Trophoblast cell (in vitro differentiated cells and primary cell): ENCODE data around the gene MBNL2.

Source experiments
- DNase-seq, 2 donors: peaks; one replicate each; pipeline ENCODE4 v3.0.0-alpha.2; 2016
- H2AFZ ChIP-seq: 2 replicates; pipeline ENCODE4 v1.6.1; 2013; ENCODE audit warnings: low read length, moderate library complexity, mild to moderate bottlenecking; ENCODE audit not compliant: insufficient read depth, poor library complexity
- H2AK5ac ChIP-seq: 2 replicates; pipeline ENCODE4 v1.6.1; 2013; ENCODE audit warnings: mild to moderate bottlenecking, low read length
- H2BK120ac ChIP-seq: 2 replicates; pipeline ENCODE4 v1.6.1; 2013; ENCODE audit warnings: low read length, mild to moderate bottlenecking, moderate library complexity; ENCODE audit not compliant: insufficient read depth, poor library complexity
- H2BK12ac ChIP-seq: 2 replicates; pipeline ENCODE4 v1.6.1; 2013; ENCODE audit warnings: mild to moderate bottlenecking, low read length, moderate library complexity
- H2BK5ac ChIP-seq: 2 replicates; pipeline ENCODE4 v1.6.1; 2013; ENCODE audit warnings: low read length, low read depth, moderate library complexity, mild to moderate bottlenecking; ENCODE audit not compliant: poor library complexity
- H3K14ac ChIP-seq: 2 replicates; pipeline ENCODE4 v1.6.1; 2013; ENCODE audit warnings: mild to moderate bottlenecking, low read length
- H3K18ac ChIP-seq: 2 replicates; pipeline ENCODE4 v1.6.1; 2013; ENCODE audit warnings: mild to moderate bottlenecking, low read length
- H3K23ac ChIP-seq: 2 replicates; pipeline ENCODE4 v1.6.1; 2013; ENCODE audit warnings: low read length
- H3K27ac ChIP-seq: 2 replicates; pipeline ENCODE4 v1.5.1; 2013; ENCODE audit warnings: low read depth, mild to moderate bottlenecking, inconsistent platforms, low read length, moderate library complexity
- H3K27me3 ChIP-seq: 2 replicates; pipeline ENCODE4 v1.6.1; 2013; ENCODE audit warnings: inconsistent platforms, mild to moderate bottlenecking, low read length, moderate library complexity; ENCODE audit not compliant: insufficient read depth
- H3K36me3 ChIP-seq, 2 experiments: 1 replicate in 1 of 2; 2 replicates in 1 of 2; pipeline ENCODE4 v1.6.1; 2013; ENCODE audit warnings: low read length in 2 of 2, mild to moderate bottlenecking in 2 of 2, moderate library complexity in 1 of 2; ENCODE audit not compliant: insufficient read depth in 2 of 2, control insufficient read depth in 1 of 2
- H3K4ac ChIP-seq: 2 replicates; pipeline ENCODE4 v1.6.1; 2013; ENCODE audit warnings: low read depth, mild to moderate bottlenecking, low read length, moderate library complexity
- H3K4me1 ChIP-seq, 2 experiments: 1 replicate in 1 of 2; 2 replicates in 1 of 2; pipeline ENCODE4 v1.6.1; 2013; ENCODE audit warnings: low read length in 2 of 2, mild to moderate bottlenecking in 2 of 2, moderate library complexity in 1 of 2; ENCODE audit not compliant: insufficient read depth in 2 of 2, control insufficient read depth in 1 of 2
- H3K4me2 ChIP-seq: 2 replicates; pipeline ENCODE4 v1.6.1; 2013; ENCODE audit warnings: inconsistent platforms, mild to moderate bottlenecking, low read length, moderate library complexity
- H3K4me3 ChIP-seq: 2 replicates; pipeline ENCODE4 v1.5.1; 2013; ENCODE audit warnings: mild to moderate bottlenecking, low read depth, low read length, inconsistent platforms
- H3K79me1 ChIP-seq: one replicate; pipeline ENCODE4 v1.6.1; 2013; ENCODE audit warnings: low read length
- H3K79me2 ChIP-seq: 2 replicates; pipeline ENCODE4 v1.6.1; 2013; ENCODE audit warnings: low read length, mild to moderate bottlenecking; ENCODE audit not compliant: control insufficient read depth, insufficient read depth, poor library complexity
- H3K9ac ChIP-seq: 2 replicates; pipeline ENCODE4 v1.6.1; 2013; ENCODE audit warnings: mild to moderate bottlenecking, low read length
- H3K9me3 ChIP-seq: 2 replicates; pipeline ENCODE4 v1.6.1; 2013; ENCODE audit warnings: low read depth, mild to moderate bottlenecking, control low read depth, inconsistent platforms, low read length; ENCODE audit not compliant: insufficient read depth
- H4K12ac ChIP-seq: 2 replicates; pipeline ENCODE4 v1.6.1; 2013; ENCODE audit warnings: low read depth, mild to moderate bottlenecking, low read length, moderate library complexity
- H4K8ac ChIP-seq: 2 replicates; pipeline ENCODE4 v1.6.1; 2013; ENCODE audit warnings: low read depth, mild to moderate bottlenecking, low read length, moderate library complexity
- H4K91ac ChIP-seq: one replicate; pipeline ENCODE4 v1.6.1; 2013; ENCODE audit warnings: low read depth, mild to moderate bottlenecking, low read length, moderate library complexity
- WGBS: extraction: QIAGEN DNeasy Blood & Tissue Kit; methylation state at CpG from one replicate; pipeline ENCODE4 v1.1.7; 2013; ENCODE audit warnings: missing lambda C conversion rate; ENCODE audit not compliant: insufficient read length, insufficient coverage; ENCODE audit errors: extremely low coverage; 5-methylcytosine and 5-hydroxymethylcytosine counted together

The MBNL2 gene

GRCh38 chr13:97384371-97384770, 162.2 kb downstream of the MBNL2 start:
- Histone ChIP-seq H3K27ac (no peak overlapping the region), H3K79me1 (no peaks in the 10 kb centered on the region), H3K79me2 (no peaks in the 10 kb centered on the region), H3K36me3 (peaks cover 13 to 38% of the 10 kb centered on the region in 2 experiments), H2BK5ac (no peak overlapping the region), H3K18ac (no peak overlapping the region), H2AK5ac (no peak overlapping the region), H2BK120ac (no peak overlapping the region), H4K12ac (no peak overlapping the region), H3K4me3 (no peak overlapping the region), H3K4ac (no peak overlapping the region), H2BK12ac (no peak overlapping the region), H3K9me3 (no peaks in the 10 kb centered on the region), H3K4me1 (peaks cover 3 to 5% of the 10 kb centered on the region in 2 experiments), H3K9ac (no peak overlapping the region), H4K91ac (no peak overlapping the region), H3K27me3 (no peaks in the 10 kb centered on the region), H4K8ac (no peak overlapping the region), H2AFZ (no peak overlapping the region), H3K23ac (no peak overlapping the region), H3K4me2 (no peak overlapping the region), H3K14ac (no peak overlapping the region)
- no CpG with 5 or more reads among the region's 2 CpGs for WGBS
- DNase-seq = no peak

GRCh38 chr13:97385146-97385545, 163.0 kb downstream of the MBNL2 start:
- Histone ChIP-seq H3K36me3 (peaks cover 13 to 37% of the 10 kb centered on the region in 2 experiments), H3K9me3 (no peaks in the 10 kb centered on the region), H4K12ac (no peak overlapping the region), H3K4me1 (peaks cover 3 to 6% of the 10 kb centered on the region in 2 experiments), H3K4ac (no peak overlapping the region), H3K79me1 (no peaks in the 10 kb centered on the region), H3K79me2 (no peaks in the 10 kb centered on the region), H3K4me2 (no peak overlapping the region), H2AK5ac (no peak overlapping the region), H2AFZ (no peak overlapping the region), H3K27ac (no peak overlapping the region), H3K23ac (no peak overlapping the region), H3K27me3 (no peaks in the 10 kb centered on the region), H4K8ac (no peak overlapping the region), H3K4me3 (no peak overlapping the region), H2BK5ac (no peak overlapping the region), H4K91ac (no peak overlapping the region), H3K14ac (no peak overlapping the region), H2BK12ac (no peak overlapping the region), H3K9ac (no peak overlapping the region), H3K18ac (no peak overlapping the region), H2BK120ac (no peak overlapping the region)
- DNase-seq = peak; percentile 34 to 74

GRCh38 chr13:97385854-97386253, 163.7 kb downstream of the MBNL2 start:
- Histone ChIP-seq H2AFZ (no peak overlapping the region), H3K9me3 (no peaks in the 10 kb centered on the region), H3K27ac (no peak overlapping the region), H2BK5ac (no peak overlapping the region), H3K27me3 (no peaks in the 10 kb centered on the region), H3K4me2 (no peak overlapping the region), H4K12ac (no peak overlapping the region), H2BK12ac (no peak overlapping the region), H3K4me3 (no peak overlapping the region), H3K36me3 (peaks cover 13 to 32% of the 10 kb centered on the region in 2 experiments), H3K18ac (no peak overlapping the region), H3K79me2 (no peaks in the 10 kb centered on the region), H4K8ac (no peak overlapping the region), H3K23ac (no peak overlapping the region), H3K4ac (no peak overlapping the region), H2BK120ac (no peak overlapping the region), H3K79me1 (no peaks in the 10 kb centered on the region), H3K9ac (no peak overlapping the region), H3K4me1 (peaks cover 3 to 6% of the 10 kb centered on the region in 2 experiments), H2AK5ac (no peak overlapping the region), H3K14ac (no peak overlapping the region), H4K91ac (no peak overlapping the region)
- peak; percentile 74 to 92 for DNase-seq
- WGBS = no CpG with 5 or more reads among the region's 3 CpGs

- peak; percentile 35 to 64 for DNase-seq
- Histone ChIP-seq H4K8ac (peak overlapping the region; percentile 43), H3K27ac (no peak overlapping the region), H3K79me2 (no peaks in the 10 kb centered on the region), H3K4me2 (no peak overlapping the region), H3K27me3 (no peaks in the 10 kb centered on the region), H3K4me1 (peaks cover 3 to 6% of the 10 kb centered on the region in 2 experiments), H3K23ac (no peak overlapping the region), H2BK5ac (no peak overlapping the region), H3K9ac (no peak overlapping the region), H3K9me3 (no peaks in the 10 kb centered on the region), H3K79me1 (no peaks in the 10 kb centered on the region), H2AK5ac (no peak overlapping the region), H3K4me3 (no peak overlapping the region), H3K14ac (no peak overlapping the region), H3K36me3 (peaks cover 13 to 32% of the 10 kb centered on the region in 2 experiments), H3K4ac (no peak overlapping the region), H2AFZ (no peak overlapping the region), H2BK120ac (no peak overlapping the region), H4K91ac (no peak overlapping the region), H3K18ac (no peak overlapping the region), H4K12ac (peak overlapping the region; percentile 36), H2BK12ac (no peak overlapping the region)
- WGBS = no CpG with 5 or more reads among the region's 4 CpGs
Observed at GRCh38 chr13:97386801-97387484, 164.8 kb downstream of the MBNL2 start.
